Stimulated activated CD8-positive, alpha-beta memory T cell treated with anti-CD3 and anti-CD28 coated beads, Interleukin-12 subunit alpha, Interleukin-12 subunit beta, amount 100 ng/mL, for 1 hour (primary cell): ENCODE data around the gene GDNF.
"Not testable (repeated sequence)": the region's sequence is repeated elsewhere in the genome, so short reads cannot be mapped to it uniquely, and the experiment has no call there.

Source experiments
- DNase-seq: peaks from one replicate; pipeline ENCODE4 v3.0.0-alpha.2; 2020; ENCODE audit warnings: low read depth

Gene GDNF

GRCh38 chr5:37839407-37840052 lies at the start of gene GDNF:
TSS of gene GDNF (minus strand) at chr5:37840041. CDS start at chr5:37834796, 5,245 bp downstream.
- no peak for DNase-seq

GRCh38 chr5:37888476-37888875 lies 48.6 kb upstream of the GDNF start:
- no peak for DNase-seq

- no peak for DNase-seq
Measured at GRCh38 chr5:37886242-37886905, 46.5 kb upstream of the GDNF start.

- DNase-seq: no peak
Measured at GRCh38 chr5:37882636-37883035, 42.8 kb upstream of the GDNF start.

GRCh38 chr5:37881359-37881758 lies 41.5 kb upstream of the GDNF start:
- DNase-seq: no peak

- no peak for DNase-seq
Measured at GRCh38 chr5:37876943-37877342, 37.1 kb upstream of the GDNF start.

GRCh38 chr5:37876245-37876644 lies 36.4 kb upstream of the GDNF start:
- DNase-seq: no peak

- DNase-seq: no peak
Measured at GRCh38 chr5:37875051-37875787, 35.4 kb upstream of the GDNF start.

- DNase-seq: no peak
Measured at GRCh38 chr5:37873988-37874387, 34.1 kb upstream of the GDNF start.

GRCh38 chr5:37871023-37871815 lies 31.4 kb upstream of the GDNF start:
- DNase-seq: no peak

- DNase-seq: no peak
Measured at GRCh38 chr5:37869216-37869615, 29.4 kb upstream of the GDNF start.

- DNase-seq: no peak
Measured at GRCh38 chr5:37867654-37868053, 27.8 kb upstream of the GDNF start.

GRCh38 chr5:37862907-37863306 lies 23.1 kb upstream of the GDNF start:
- DNase-seq: not testable (repeated sequence)

GRCh38 chr5:37860206-37860605 lies 20.4 kb upstream of the GDNF start:
- DNase-seq: no peak

- no peak for DNase-seq
Measured at GRCh38 chr5:37859805-37860204, 20.0 kb upstream of the GDNF start.

GRCh38 chr5:37858250-37858649 lies 18.4 kb upstream of the GDNF start:
- DNase-seq: no peak

GRCh38 chr5:37857696-37858095 lies 17.9 kb upstream of the GDNF start:
- DNase-seq: no peak

- no peak for DNase-seq
Measured at GRCh38 chr5:37855438-37855837, 15.6 kb upstream of the GDNF start.

- DNase-seq: no peak
Measured at GRCh38 chr5:37851305-37851704, 11.5 kb upstream of the GDNF start.

- DNase-seq: no peak
Measured at GRCh38 chr5:37850226-37850865, 10.5 kb upstream of the GDNF start.

GRCh38 chr5:37849641-37850040 lies 9.8 kb upstream of the GDNF start:
- no peak for DNase-seq

GRCh38 chr5:37847978-37848425 lies 8.2 kb upstream of the GDNF start:
- no peak for DNase-seq
